ENCODE results near the gene UBTD2.

DNA sequence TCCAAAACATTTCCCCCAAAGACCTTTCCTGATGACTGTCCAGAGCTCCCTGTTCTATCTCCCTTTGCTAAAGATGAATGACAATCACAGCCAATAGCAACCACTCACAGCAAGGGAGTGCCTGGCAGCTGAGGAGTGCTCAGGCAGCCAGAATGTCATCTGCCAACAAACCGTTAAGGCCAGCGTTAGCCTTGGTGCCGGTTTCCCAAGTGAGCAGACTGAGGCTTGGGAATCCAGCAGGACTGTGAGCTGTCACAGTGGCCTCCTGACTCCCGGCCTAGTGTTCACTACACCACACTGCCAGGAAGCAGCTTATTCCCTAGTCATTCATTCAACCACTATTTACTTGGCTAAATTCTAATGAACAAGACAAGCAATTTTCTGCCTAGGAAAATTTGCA lies 120.2 kb downstream of the UBTD2 start:
- TF ChIP-seq, protein P1, sequence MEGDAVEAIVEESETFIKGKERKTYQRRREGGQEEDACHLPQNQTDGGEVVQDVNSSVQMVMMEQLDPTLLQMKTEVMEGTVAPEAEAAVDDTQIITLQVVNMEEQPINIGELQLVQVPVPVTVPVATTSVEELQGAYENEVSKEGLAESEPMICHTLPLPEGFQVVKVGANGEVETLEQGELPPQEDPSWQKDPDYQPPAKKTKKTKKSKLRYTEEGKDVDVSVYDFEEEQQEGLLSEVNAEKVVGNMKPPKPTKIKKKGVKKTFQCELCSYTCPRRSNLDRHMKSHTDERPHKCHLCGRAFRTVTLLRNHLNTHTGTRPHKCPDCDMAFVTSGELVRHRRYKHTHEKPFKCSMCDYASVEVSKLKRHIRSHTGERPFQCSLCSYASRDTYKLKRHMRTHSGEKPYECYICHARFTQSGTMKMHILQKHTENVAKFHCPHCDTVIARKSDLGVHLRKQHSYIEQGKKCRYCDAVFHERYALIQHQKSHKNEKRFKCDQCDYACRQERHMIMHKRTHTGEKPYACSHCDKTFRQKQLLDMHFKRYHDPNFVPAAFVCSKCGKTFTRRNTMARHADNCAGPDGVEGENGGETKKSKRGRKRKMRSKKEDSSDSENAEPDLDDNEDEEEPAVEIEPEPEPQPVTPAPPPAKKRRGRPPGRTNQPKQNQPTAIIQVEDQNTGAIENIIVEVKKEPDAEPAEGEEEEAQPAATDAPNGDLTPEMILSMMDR (IDR thresholded peaks at IDR 0.05) = no peak
- TF ChIP-seq POLR2A (IDR thresholded peaks at IDR 0.05) = no peak

Measured in heart left ventricle (tissue), 13 donors.